Measurements from ENCODE around the gene CRISP2. TPM values are rescaled to one million over a fixed set of nuclear protein-coding genes. Genes with fewer than 3 reads are reported as not detected.
"Not testable (repeated sequence)": the region's sequence is repeated elsewhere in the genome, so short reads cannot be mapped to it uniquely, and the experiment has no call there.

CRISP2 gene
- total and polyA plus RNA-seq, 12 donors = 0.44 TPM; not detected in 11

DNA sequence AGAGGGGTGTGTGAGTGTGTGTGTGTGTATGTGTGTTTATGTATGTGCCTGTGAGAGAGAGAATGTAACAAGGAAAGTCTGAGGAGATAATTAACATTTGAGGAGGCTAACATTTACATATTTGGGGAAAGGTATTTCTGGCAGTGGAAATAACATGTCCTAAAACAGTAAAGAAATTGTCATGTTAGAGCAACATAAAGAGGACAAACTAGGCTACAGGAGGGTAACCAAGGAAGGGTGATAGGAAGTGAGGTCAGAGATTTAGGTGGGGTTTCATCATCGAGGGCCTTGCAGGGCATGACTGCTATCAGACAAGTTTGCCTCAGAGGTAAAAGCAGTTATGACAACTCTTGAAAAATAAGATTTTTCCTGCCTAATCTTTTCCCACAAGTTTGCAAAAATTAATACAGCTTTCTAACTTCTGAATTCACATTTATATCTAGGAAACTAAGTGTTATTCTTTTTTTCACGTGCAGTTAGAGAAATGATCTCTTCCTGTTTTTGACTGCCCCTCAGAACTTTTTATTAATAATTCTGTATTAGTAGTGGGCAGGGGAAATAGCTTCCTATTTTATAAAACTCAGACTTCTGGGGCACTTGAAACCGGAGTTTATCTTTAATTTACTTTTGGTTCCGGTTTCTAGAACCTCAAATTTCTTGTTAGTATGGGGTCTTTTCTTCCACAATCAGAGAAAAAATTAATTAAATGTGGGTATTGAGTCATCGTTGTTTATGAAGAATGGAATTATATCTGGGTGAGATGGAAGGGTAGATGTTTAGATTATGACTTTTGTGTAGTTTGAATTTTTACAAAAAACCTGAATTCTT lies 46.2 kb downstream of the CRISP2 start:
- 46 to 57% (median 49%) methylated on average over 5 of the region's 5 CpGs for WGBS, 4 donors
- intact Hi-C loops (cut with DNase I) = no loop called here
- DNase-seq = no peak

DNA sequence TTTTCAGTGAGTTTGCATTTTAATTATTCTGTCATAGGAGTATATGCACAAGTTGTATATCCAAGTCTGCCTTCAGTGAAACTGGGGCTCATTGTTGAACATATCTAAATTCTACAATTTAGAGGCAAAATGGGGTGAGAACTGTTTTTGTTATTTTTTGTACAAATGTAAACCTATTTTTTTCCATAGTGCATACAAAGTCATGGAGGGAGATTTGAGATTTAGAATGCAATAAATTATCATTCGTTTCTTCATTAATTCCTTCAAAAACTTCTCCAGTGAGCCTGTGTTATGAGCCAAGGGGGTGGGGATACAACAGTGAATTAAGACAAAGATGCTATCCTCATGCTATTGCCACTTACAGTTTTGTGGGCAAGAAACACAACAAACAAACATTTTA lies 46.9 kb downstream of the CRISP2 start:
- intact Hi-C loops (cut with DNase I) = no loop called here
- 34 to 47% (median 39%) methylated on average over 1 of the region's 1 CpG for WGBS, 4 donors
- Histone ChIP-seq H3K4me1 (replicated peaks in 1 of 2) (no peaks in the 10 kb centered on the region), H3K4me3 (no peak overlapping the region), H3K27ac (no peak overlapping the region), H3K36me3 (replicated peaks in 1 of 2) (no peaks in the 10 kb centered on the region), H3K9me3 (replicated peaks in 1 of 3) (no peaks in the 10 kb centered on the region), H3K27me3 (no peaks in the 10 kb centered on the region)
- DNase-seq = no peak
- TF ChIP-seq POLR2A (IDR thresholded peaks at IDR 0.05) = no peak
- TF ChIP-seq, protein P1, sequence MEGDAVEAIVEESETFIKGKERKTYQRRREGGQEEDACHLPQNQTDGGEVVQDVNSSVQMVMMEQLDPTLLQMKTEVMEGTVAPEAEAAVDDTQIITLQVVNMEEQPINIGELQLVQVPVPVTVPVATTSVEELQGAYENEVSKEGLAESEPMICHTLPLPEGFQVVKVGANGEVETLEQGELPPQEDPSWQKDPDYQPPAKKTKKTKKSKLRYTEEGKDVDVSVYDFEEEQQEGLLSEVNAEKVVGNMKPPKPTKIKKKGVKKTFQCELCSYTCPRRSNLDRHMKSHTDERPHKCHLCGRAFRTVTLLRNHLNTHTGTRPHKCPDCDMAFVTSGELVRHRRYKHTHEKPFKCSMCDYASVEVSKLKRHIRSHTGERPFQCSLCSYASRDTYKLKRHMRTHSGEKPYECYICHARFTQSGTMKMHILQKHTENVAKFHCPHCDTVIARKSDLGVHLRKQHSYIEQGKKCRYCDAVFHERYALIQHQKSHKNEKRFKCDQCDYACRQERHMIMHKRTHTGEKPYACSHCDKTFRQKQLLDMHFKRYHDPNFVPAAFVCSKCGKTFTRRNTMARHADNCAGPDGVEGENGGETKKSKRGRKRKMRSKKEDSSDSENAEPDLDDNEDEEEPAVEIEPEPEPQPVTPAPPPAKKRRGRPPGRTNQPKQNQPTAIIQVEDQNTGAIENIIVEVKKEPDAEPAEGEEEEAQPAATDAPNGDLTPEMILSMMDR (IDR thresholded peaks at IDR 0.05) = no peak

More for the DNA sequence above, 46.2 kb downstream of the CRISP2 start:
- Histone ChIP-seq H3K36me3 (replicated peaks in 1 of 2) (no peaks in the 10 kb centered on the region), H3K9me3 (replicated peaks in 1 of 3) (no peaks in the 10 kb centered on the region), H3K4me1 (replicated peaks in 1 of 2) (no peaks in the 10 kb centered on the region), H3K27me3 (no peaks in the 10 kb centered on the region), H3K27ac (no peak overlapping the region), H3K4me3 (no peak overlapping the region)
- no peak for TF ChIP-seq POLR2A (IDR thresholded peaks at IDR 0.05)
- TF ChIP-seq, protein P1 (IDR thresholded peaks at IDR 0.05) = no peak

DNA sequence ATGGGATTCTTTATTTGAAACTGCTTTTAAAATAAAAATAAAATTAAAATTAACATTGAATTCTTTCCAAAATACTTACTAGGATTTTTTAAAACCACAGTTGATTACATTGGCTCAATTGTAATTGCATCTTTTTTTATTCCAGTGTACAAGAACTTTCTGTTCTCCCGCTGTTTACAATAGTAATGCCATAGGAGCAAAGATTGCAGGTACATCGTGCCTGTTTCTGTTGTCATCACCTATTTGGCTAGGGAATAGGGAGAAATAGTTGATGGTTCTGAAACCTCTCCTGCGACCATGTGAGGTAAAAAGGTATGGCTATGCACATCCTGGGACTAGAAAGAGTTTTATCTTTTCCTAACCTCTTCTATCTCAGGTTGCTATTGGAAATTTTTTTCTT lies 48.5 kb downstream of the CRISP2 start:
- Histone ChIP-seq H3K27ac (no peak overlapping the region), H3K27me3 (no peaks in the 10 kb centered on the region), H3K4me3 (no peak overlapping the region), H3K4me1 (replicated peaks in 1 of 2) (no peaks in the 10 kb centered on the region), H3K36me3 (replicated peaks in 1 of 2) (no peaks in the 10 kb centered on the region), H3K9me3 (replicated peaks in 1 of 3) (no peaks in the 10 kb centered on the region)
- no peak for DNase-seq
- TF ChIP-seq, protein P1 (IDR thresholded peaks at IDR 0.05) = no peak
- TF ChIP-seq POLR2A (IDR thresholded peaks at IDR 0.05) = no peak
- 68 to 81% (median 74%) methylated on average over 3 of the region's 3 CpGs for WGBS, 4 donors
- intact Hi-C loops (cut with DNase I) = no loop called here

DNA sequence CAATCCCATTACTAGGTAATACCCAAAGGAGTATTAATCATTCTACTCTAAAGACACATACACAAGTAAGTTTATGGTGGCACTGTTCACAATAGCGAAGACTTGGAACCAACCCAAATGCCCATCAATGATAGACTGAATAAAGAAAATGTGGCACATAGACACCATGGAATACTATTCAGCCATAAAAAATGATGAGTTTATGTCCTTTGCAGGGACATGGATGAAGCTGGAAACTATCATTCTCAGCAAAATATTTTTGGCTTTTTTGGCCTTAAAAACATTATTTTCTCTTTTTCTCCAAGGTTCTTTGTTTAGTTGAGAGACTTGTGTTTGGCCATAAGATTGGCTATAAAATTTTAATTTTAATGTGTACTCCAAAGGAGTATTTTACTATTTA lies 49.3 kb downstream of the CRISP2 start:
- intact Hi-C loops (cut with DNase I); H3K36me3 ChIP-seq (replicated peaks in 1 of 2); H3K9me3 ChIP-seq (replicated peaks in 1 of 3); H3K4me1 ChIP-seq (replicated peaks in 1 of 2); DNase-seq; H3K4me3 ChIP-seq; H3K27me3 ChIP-seq; H3K27ac ChIP-seq: not testable (repeated sequence)
- WGBS, 4 donors = 80 to 84% (median 82%) methylated on average over 1 of the region's 1 CpG

DNA sequence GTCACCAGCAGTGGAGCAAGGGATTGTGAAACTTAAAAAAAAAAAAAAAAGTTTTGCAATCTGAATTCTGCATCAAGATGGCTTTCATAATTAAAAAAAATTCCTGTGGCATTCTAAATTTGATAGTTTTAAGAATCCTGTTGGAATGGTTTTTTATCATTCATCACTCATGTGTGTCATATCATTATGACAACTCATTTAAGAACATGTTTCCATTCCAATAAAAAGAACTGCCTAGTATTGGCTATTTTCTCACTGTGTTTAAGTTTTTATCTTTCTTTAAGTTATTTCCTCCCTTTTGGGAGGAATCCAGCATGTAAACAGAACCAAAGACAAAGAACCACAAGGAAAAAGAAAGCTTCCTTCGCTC lies 50.5 kb downstream of the CRISP2 start:
- no peaks in the 10 kb centered on the region for H3K9me3 ChIP-seq (replicated peaks in 1 of 3)
- no peak for DNase-seq
- 60 to 66% (median 61%) methylated on average over 1 of the region's 1 CpG for WGBS, 4 donors
- TF ChIP-seq POLR2A (IDR thresholded peaks at IDR 0.05) = no peak
- TF ChIP-seq, protein P1 (IDR thresholded peaks at IDR 0.05) = no peak
- no peaks in the 10 kb centered on the region for H3K27me3 ChIP-seq
- intact Hi-C loops (cut with DNase I) = no loop called here
- H3K4me3 ChIP-seq = no peak overlapping the region
- no peak overlapping the region for H3K27ac ChIP-seq
- H3K36me3 ChIP-seq (replicated peaks in 1 of 2) = no peaks in the 10 kb centered on the region
- H3K4me1 ChIP-seq (replicated peaks in 1 of 2) = no peaks in the 10 kb centered on the region
